HepG2 (cell line): ENCODE measurements around the gene CAMTA1. TPM values are rescaled to one million over a fixed set of nuclear protein-coding genes. Genes with fewer than 3 reads are reported as not detected.
"Not testable (repeated sequence)": the region's sequence is repeated elsewhere in the genome, so short reads cannot be mapped to it uniquely, and the experiment has no call there.

Experiments used
- ATAC-seq: fragments of 200-7000 bp; cut with Tn5 transposase; 3 replicates; pipeline ENCODE4 v1.9.1; 2020; ENCODE audit warnings: mild to moderate bottlenecking, moderate library complexity
- BruUV-seq: library from RNA; stranded (reverse); fragments of 400-500 nt; replicated peaks from 2 replicates; lab custom pipeline; 2021; lab: Mats Ljungman, UMichigan
- CTCF ChIA-PET: fragments of 300-600 bp; formaldehyde crosslinking; extraction: SDS; loops from one replicate; lab custom pipeline; 2021; ENCODE audit warnings: low total read pairs, inconsistent platforms, low intra/inter-chr PET ratio; lab: Yijun Ruan, JAX
- POLR2A ChIA-PET: fragments of 350-600 bp; sonication (Branson Sonifier 250); formaldehyde crosslinking; loops from one replicate; lab custom pipeline; 2020; ENCODE audit warnings: antibody characterized with exemption, inconsistent platforms; lab: Yijun Ruan, JAX
- DNase-seq: peaks from one replicate; pipeline ENCODE4 v3.0.0-alpha.2; 2015; ENCODE audit warnings: low spot score
- FAIRE-seq: peaks from 3 replicates; lab custom pipeline; 2011; peaks lifted over from hg19 to GRCh38; lab: Jason Lieb, UNC
- H2AFZ ChIP-seq: one replicate; pipeline ENCODE4 v1.6.1; 2011; ENCODE audit warnings: low read length, inconsistent platforms
- H3K27ac ChIP-seq: fragments of 300-600 bp; 3 replicates; pipeline ENCODE4 v1.8.0; 2011; ENCODE audit warnings: mixed run types, mild to moderate bottlenecking, mixed read lengths, low read length, inconsistent platforms; ENCODE audit not compliant: insufficient read depth; ENCODE audit errors: extremely low read length
- H3K27me3 ChIP-seq, 2 experiments: fragments of 200-600 bp in 1 of 2; 2 replicates in 1 of 2; 3 replicates in 1 of 2; pipeline versions ENCODE4 v1.6.0 to v1.8.0; 2011; ENCODE audit warnings: low read length in 2 of 2, mild to moderate bottlenecking in 2 of 2, moderate library complexity in 2 of 2, inconsistent platforms in 1 of 2; ENCODE audit not compliant: insufficient read depth in 2 of 2, control insufficient read depth in 1 of 2
- H3K36me3 ChIP-seq, 2 experiments: fragments of 200-600 bp in 1 of 2; replicated peaks in 1 of 2; 2 replicates in 1 of 2; 3 replicates in 1 of 2; pipeline versions ENCODE4 v1.5.1 to v1.8.0; 2011; ENCODE audit warnings: low read length in 2 of 2, inconsistent platforms in 1 of 2; ENCODE audit not compliant: insufficient read depth in 2 of 2, control insufficient read depth in 1 of 2
- H3K4me1 ChIP-seq: 2 replicates; pipeline ENCODE4 v1.5.1; 2012; ENCODE audit warnings: low read length, inconsistent platforms; ENCODE audit not compliant: insufficient read depth
- H3K4me2 ChIP-seq: 2 replicates; pipeline ENCODE4 v1.6.0; 2011; ENCODE audit warnings: low read depth, low read length, inconsistent platforms
- H3K4me3 ChIP-seq, 3 experiments: fragments of 200-600 bp in 1 of 3; sonication (generic), shearing (Covaris generic) in 1 of 3; replicated peaks in 1 of 3; 2 replicates each; pipeline ENCODE4 v1.5.1; 2011 to 2016; ENCODE audit warnings: low read length in 3 of 3, inconsistent platforms in 2 of 3, low read depth in 2 of 3, mild to moderate bottlenecking in 2 of 3, control low read depth in 1 of 3, mixed read lengths in 1 of 3; ENCODE audit not compliant: insufficient read depth in 1 of 3
- H3K79me2 ChIP-seq: one replicate; pipeline ENCODE4 v1.6.1; 2011; ENCODE audit warnings: low read length, inconsistent platforms; ENCODE audit not compliant: insufficient read depth
- H3K9ac ChIP-seq: 2 replicates; pipeline ENCODE4 v1.6.0; 2011; ENCODE audit warnings: mild to moderate bottlenecking, low read depth, low read length, inconsistent platforms; ENCODE audit not compliant: insufficient read depth
- H3K9me3 ChIP-seq: 2 replicates; pipeline ENCODE4 v1.5.1; 2012; ENCODE audit warnings: mild to moderate bottlenecking, low read length
- H4K20me1 ChIP-seq: 2 replicates; pipeline ENCODE4 v1.6.0; 2011; ENCODE audit warnings: inconsistent platforms, mild to moderate bottlenecking, low read length, moderate library complexity; ENCODE audit not compliant: insufficient read depth
- EED ChIP-seq: sonication (generic); formaldehyde crosslinking; IDR thresholded peaks from 2 replicates; pipeline ENCODE4 v1.5.0; 2020; ENCODE audit warnings: mild to moderate bottlenecking, missing genetic modification reagents
- ZNF770 ChIP-seq: sonication (generic); formaldehyde crosslinking; IDR thresholded peaks from 2 replicates; pipeline ENCODE4 v1.5.0; 2020; ENCODE audit warnings: mild to moderate bottlenecking, missing genetic modification reagents
- ZNF878 ChIP-seq: sonication (generic); formaldehyde crosslinking; IDR thresholded peaks from 2 replicates; pipeline ENCODE4 v1.8.1; 2023; ENCODE audit warnings: mild to moderate bottlenecking, missing genetic modification reagents, moderate library complexity
- WGBS: methylation state at CpG from one replicate; pipeline ENCODE4 v1.1.6; 2017; ENCODE audit warnings: low lambda C conversion rate; 5-methylcytosine and 5-hydroxymethylcytosine counted together
- in situ Hi-C: cut with HindIII; loops from 2 replicates; pipeline ENCODE4 v1.10.0; 2017; ENCODE audit warnings: low pct_unique_long_range_greater_than_20kb; ENCODE audit not compliant: extremely low pct_ligation_motif_present
- intact Hi-C: fragments of 100-400 bp; cut with micrococcal nuclease; formaldehyde crosslinking; loops from one replicate; pipeline ENCODE4 v1.10.0; 2022; ENCODE audit not compliant: unreplicated experiment
- polyA plus RNA-seq, 8 experiments: library from polyadenylated mRNA; depleted of rRNA in 3 of 8; stranded (reverse) in 7 of 8; unstranded in 1 of 8; fragments of >200 nt; fragmentation: Illumina TruSeq in 4 of 8; extraction: Trizol in 4 of 8; gene quantifications; 2 replicates each; pipeline versions ENCODE4 v1.2.1 to v1.2.3, GENCODE V29; 2011 to 2016; ENCODE audit warnings: low read depth in 4 of 8, missing spikeins in 1 of 8, mixed read lengths in 1 of 8; ENCODE audit not compliant: insufficient read depth in 1 of 8
- total RNA-seq, 5 experiments: library from RNA; depleted of rRNA; stranded (reverse); fragments of >200 nt; fragmentation: Illumina TruSeq; extraction: Trizol; gene quantifications; 2 replicates each; pipeline ENCODE4 v1.2.3, GENCODE V29; 2016; ENCODE audit warnings: low read depth in 1 of 5

CAMTA1 gene
- total and polyA plus RNA-seq, 2 of the 13 experiments (the other 11 are each of a cell fraction or from before 2014, with no cell fraction given): 25.0 to 36.4 TPM

- TF ChIP-seq EED (CRISPR knock-in tag) (no peak), ZNF878 (CRISPR knock-in tag) (no peak)
Measured at GRCh38 chr1:7707527-7707926, 922.3 kb downstream of the CAMTA1 start (continued).

- ATAC-seq, FAIRE-seq, CTCF ChIA-PET: not testable (repeated sequence)
Measured at GRCh38 chr1:7708065-7708464, 922.8 kb downstream of the CAMTA1 start.

More at GRCh38 chr1:7708065-7708464, 922.8 kb downstream of the CAMTA1 start:
- POLR2A ChIA-PET: interaction anchor here (1.5 kb wide), 1 partner anchor 39 kb away, joined by 3 read pairs; no protein-coding TSS in a partner anchor
- H3K9ac ChIP-seq, H3K4me1 ChIP-seq, in situ Hi-C loops, H2AFZ ChIP-seq, BruUV-seq, H3K27me3 ChIP-seq, H3K9me3 ChIP-seq, H4K20me1 ChIP-seq, H3K27ac ChIP-seq, DNase-seq, H3K4me3 ChIP-seq, H3K4me2 ChIP-seq, H3K36me3 ChIP-seq, H3K79me2 ChIP-seq: not testable (repeated sequence)
- TF ChIP-seq ZNF770 (CRISPR knock-in tag): peak; percentile 60; the same call in 1 of the 2 replicates
- WGBS: 85% methylated on average over 4 of the region's 4 CpGs
- intact Hi-C loops: loop anchor here (10.0 kb wide), 1 partner anchor 47 kb away; no protein-coding TSS in a partner anchor
